Activated effector memory CD4-positive, alpha-beta T cell treated with anti-CD3 and anti-CD28 coated beads, Interleukin-2, amount 50 U/mL, for 16 hours (primary cell): Measurements from ENCODE around the gene NHERF2.
"Not testable (repeated sequence)": the region's sequence is repeated elsewhere in the genome, so short reads cannot be mapped to it uniquely, and the experiment has no call there.

Experiments used
- DNase-seq: peaks from one replicate; pipeline ENCODE4 v3.0.0-alpha.2; 2020

The NHERF2 gene

GRCh38 chr16:2007081-2007836 is 19.4 kb upstream of the NHERF2 start:
- no peak for DNase-seq

- peak; percentile 73 for DNase-seq
Observed at GRCh38 chr16:2008009-2008526, 18.6 kb upstream of the NHERF2 start.

GRCh38 chr16:2008631-2009163 is 18.0 kb upstream of the NHERF2 start:
- peak; percentile 75 for DNase-seq

- DNase-seq = peak; percentile 77
Observed at GRCh38 chr16:2009164-2009711, 17.5 kb upstream of the NHERF2 start.

- DNase-seq = peak; percentile 93
Observed at GRCh38 chr16:2009791-2010510, 16.8 kb upstream of the NHERF2 start, which contains the start of gene ZNF598. TSS of gene ZNF598 (minus strand) at chr16:2009821.

- not testable (repeated sequence) for DNase-seq
Observed at GRCh38 chr16:2011726-2012125, 15.0 kb upstream of the NHERF2 start.

- no peak for DNase-seq
Observed at GRCh38 chr16:2013527-2013926, 13.2 kb upstream of the NHERF2 start.

- no peak for DNase-seq
Observed at GRCh38 chr16:2015117-2015946, 11.4 kb upstream of the NHERF2 start.

- no peak for DNase-seq
Observed at GRCh38 chr16:2015947-2016208, 10.8 kb upstream of the NHERF2 start.

GRCh38 chr16:2016407-2016922 is 10.2 kb upstream of the NHERF2 start:
- peak; percentile 72 for DNase-seq

GRCh38 chr16:2019518-2019920 is 7.2 kb upstream of the NHERF2 start, which contains the start of gene NPW:
TSS of gene NPW (plus strand) at chr16:2019785.
- peak; percentile 74 for DNase-seq

- DNase-seq = no peak
Observed at GRCh38 chr16:2019921-2020831, 6.5 kb upstream of the NHERF2 start.

- no peak for DNase-seq
Observed at GRCh38 chr16:2022723-2023091, 4.0 kb upstream of the NHERF2 start.

GRCh38 chr16:2023092-2024031 is 3.3 kb upstream of the NHERF2 start:
- DNase-seq = peak; percentile 98

GRCh38 chr16:2024032-2024420 is 2.7 kb upstream of the NHERF2 start:
- no peak for DNase-seq

GRCh38 chr16:2025251-2025650 is 1.5 kb upstream of the NHERF2 start:
- DNase-seq = no peak

GRCh38 chr16:2025878-2026460 is 733 bp upstream of the NHERF2 start:
- no peak for DNase-seq

GRCh38 chr16:2027024-2028010 is 615 bp downstream of the NHERF2 start:
- DNase-seq = peak; percentile 71

- no peak for DNase-seq
Observed at GRCh38 chr16:2028146-2028545, 1.4 kb downstream of the NHERF2 start.
